Measurements from ENCODE around the gene NEURL3. TPM values are rescaled to one million over a fixed set of nuclear protein-coding genes. Genes with fewer than 3 reads are reported as not detected.
A peak's percentile ranks its signal among the peaks of the same experiment; 100 is the strongest.

Gene NEURL3
- total RNA-seq, 1 donor from 2014 or later = not detected

DNA sequence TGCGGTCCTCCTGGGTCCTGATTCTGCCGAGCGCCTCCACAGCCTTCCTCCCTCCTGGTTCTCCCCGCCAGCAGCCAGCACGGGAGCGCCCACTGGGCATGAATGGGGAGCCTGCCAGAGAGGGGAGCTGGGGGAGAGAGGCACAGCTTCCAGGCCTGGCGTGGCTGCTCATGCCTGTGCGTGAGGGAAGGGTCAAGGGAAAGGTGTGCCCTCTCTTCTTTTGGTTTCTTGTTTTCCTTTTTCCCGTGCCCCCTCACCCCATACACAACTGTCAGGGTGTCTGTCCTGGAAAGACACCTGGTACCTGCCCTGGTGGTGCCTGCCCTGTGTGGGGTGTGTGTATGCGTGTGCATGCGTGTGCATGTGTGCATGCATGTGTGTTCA, 4.7 kb upstream of the NEURL3 start:
- H3K27ac ChIP-seq (replicated peaks) = no peak overlapping the region

GRCh38 chr2:96509114-96509846, 4.1 kb upstream of the NEURL3 start:
- Histone ChIP-seq H3K27me3 (ENCODE audit: low read depth) (peaks cover 4% of the 10 kb centered on the region), H3K27ac (replicated peaks) (no peak overlapping the region), H3K36me3 (no peaks in the 10 kb centered on the region), H3K4me3 (no peak overlapping the region), H3K4me1 (peaks cover 19% of the 10 kb centered on the region), H3K9me3 (replicated peaks) (no peaks in the 10 kb centered on the region)
- DNase-seq = peak; percentile 88
- intact Hi-C loops (cut with micrococcal nuclease) = loop anchor here (5.0 kb wide), 1 partner anchor 102 kb away; no protein-coding TSS in a partner anchor
- TF ChIP-seq CTCF (IDR thresholded peaks at IDR 0.05; ENCODE audit: borderline replicate concordance) = peak; percentile 99

More for the DNA sequence above, 4.7 kb upstream of the NEURL3 start:
- Histone ChIP-seq H3K4me1 (peaks cover 19% of the 10 kb centered on the region), H3K9me3 (replicated peaks) (no peaks in the 10 kb centered on the region), H3K36me3 (no peaks in the 10 kb centered on the region), H3K4me3 (no peak overlapping the region), H3K27me3 (ENCODE audit: low read depth) (peaks cover 4% of the 10 kb centered on the region)
- intact Hi-C loops (cut with micrococcal nuclease) = loop anchor here (5.0 kb wide), 1 partner anchor 103 kb away; no protein-coding TSS in a partner anchor
- no peak for TF ChIP-seq CTCF (IDR thresholded peaks at IDR 0.05; ENCODE audit: borderline replicate concordance)
- no peak for DNase-seq

DNA sequence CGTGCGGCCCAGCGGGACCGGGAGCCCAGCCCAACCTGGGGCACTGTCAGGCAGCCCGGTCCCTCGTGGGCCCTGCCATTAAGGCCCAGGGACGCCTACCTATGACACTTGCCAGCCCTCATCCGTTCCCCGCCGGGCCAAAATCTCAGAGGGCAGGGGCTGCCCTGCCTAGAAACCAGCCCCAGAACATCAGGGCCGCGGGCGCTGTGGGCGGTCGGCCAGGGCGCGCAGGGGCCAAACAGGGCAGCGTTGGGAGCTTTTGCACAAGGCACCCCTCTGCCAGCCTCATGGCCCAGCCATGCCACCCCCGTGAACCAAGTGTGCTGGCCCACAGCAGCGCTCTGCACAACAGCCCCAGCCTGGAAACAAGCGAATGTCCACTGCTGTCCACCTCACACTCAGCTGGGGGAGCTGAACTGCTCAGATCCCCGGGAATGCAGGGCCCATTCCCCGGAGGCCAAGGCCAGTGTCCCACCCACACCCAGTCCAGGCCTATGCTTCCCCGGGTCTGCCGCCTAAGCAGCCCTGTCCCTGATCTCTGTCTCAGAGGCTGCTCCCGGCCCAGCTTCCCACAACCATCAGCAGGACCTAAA, 3.5 kb upstream of the NEURL3 start:
- intact Hi-C loops (cut with micrococcal nuclease) = loop anchor here (5.0 kb wide), 1 partner anchor 101 kb away; no protein-coding TSS in a partner anchor
- H3K36me3 ChIP-seq = no peaks in the 10 kb centered on the region
- peaks cover 4% of the 10 kb centered on the region for H3K27me3 ChIP-seq (ENCODE audit: low read depth)
- no peak for TF ChIP-seq CTCF (IDR thresholded peaks at IDR 0.05; ENCODE audit: borderline replicate concordance)
- no peak overlapping the region for H3K27ac ChIP-seq (replicated peaks)
- H3K9me3 ChIP-seq (replicated peaks) = no peaks in the 10 kb centered on the region
- peak overlapping the region; percentile 62 for H3K4me3 ChIP-seq
- no peak for DNase-seq
- H3K4me1 ChIP-seq = peaks cover 19% of the 10 kb centered on the region

- Histone ChIP-seq H3K27ac (replicated peaks) (no peak overlapping the region), H3K9me3 (replicated peaks) (no peaks in the 10 kb centered on the region), H3K4me3 (peak overlapping the region; percentile 62), H3K36me3 (no peaks in the 10 kb centered on the region), H3K27me3 (ENCODE audit: low read depth) (peaks cover 4% of the 10 kb centered on the region), H3K4me1 (peaks cover 23% of the 10 kb centered on the region)
- peak; percentile 100 for TF ChIP-seq CTCF (IDR thresholded peaks at IDR 0.05; ENCODE audit: borderline replicate concordance)
- peak; percentile 78 for DNase-seq
- intact Hi-C loops (cut with micrococcal nuclease) = loop anchor here (5.0 kb wide), 1 partner anchor 101 kb away; no protein-coding TSS in a partner anchor
These were observed 2.9 kb upstream of the NEURL3 start for GRCh38 chr2:96507957-96508520.

GRCh38 chr2:96506907-96507240, 1.7 kb upstream of the NEURL3 start:
- no peaks in the 10 kb centered on the region for H3K36me3 ChIP-seq
- no peak overlapping the region for H3K4me3 ChIP-seq
- no peak overlapping the region for H3K27ac ChIP-seq (replicated peaks)
- intact Hi-C loops (cut with micrococcal nuclease) = loop anchor here (5.0 kb wide), 1 partner anchor 100 kb away; no protein-coding TSS in a partner anchor
- H3K27me3 ChIP-seq (ENCODE audit: low read depth) = peaks cover 9% of the 10 kb centered on the region
- DNase-seq = no peak
- H3K4me1 ChIP-seq = peaks cover 33% of the 10 kb centered on the region
- no peak for TF ChIP-seq CTCF (IDR thresholded peaks at IDR 0.05; ENCODE audit: borderline replicate concordance)
- no peaks in the 10 kb centered on the region for H3K9me3 ChIP-seq (replicated peaks)
